Activated CD4-positive, alpha-beta memory T cell treated with anti-CD3 and anti-CD28 coated beads for 36 hours (primary cell): ENCODE measurements around the gene PLEKHA7. TPM values are rescaled to one million over a fixed set of nuclear protein-coding genes. Genes with fewer than 3 reads are reported as not detected.
"Not testable (repeated sequence)": the region's sequence is repeated elsewhere in the genome, so short reads cannot be mapped to it uniquely, and the experiment has no call there.

Source experiments
- CTCF ChIA-PET: fragments of 350-600 bp; sonication (Branson Sonifier 250); formaldehyde crosslinking; loops from one replicate; lab custom pipeline; 2021; ENCODE audit warnings: antibody characterized with exemption, inconsistent platforms; lab: Charles Lee
- POLR2A ChIA-PET: fragments of 350-600 bp; sonication (Branson Sonifier 250); formaldehyde crosslinking; loops from one replicate; lab custom pipeline; 2021; ENCODE audit warnings: antibody characterized with exemption; lab: Charles Lee
- DNase-seq: peaks from one replicate; pipeline ENCODE4 v3.0.0-alpha.2; 2020
- H3K27ac Mint-ChIP-seq: one replicate; pipeline ENCODE4 v1.8.0; 2021; ENCODE audit warnings: mixed read lengths
- H3K27me3 Mint-ChIP-seq: one replicate; pipeline ENCODE4 v1.8.0; 2021; ENCODE audit warnings: mixed read lengths
- H3K36me3 Mint-ChIP-seq: one replicate; pipeline ENCODE4 v1.8.0; 2021; ENCODE audit warnings: mixed read lengths
- H3K4me1 Mint-ChIP-seq: one replicate; pipeline ENCODE4 v1.8.0; 2021; ENCODE audit warnings: low read depth, mixed read lengths
- H3K4me3 Mint-ChIP-seq: one replicate; pipeline ENCODE4 v1.8.0; 2021; ENCODE audit warnings: mild to moderate bottlenecking, mixed read lengths
- H3K9me3 Mint-ChIP-seq: one replicate; pipeline ENCODE4 v1.8.0; 2021; ENCODE audit warnings: mixed read lengths
- intact Hi-C: fragments of 100-400 bp; cut with micrococcal nuclease; formaldehyde crosslinking; loops from one replicate; pipeline ENCODE4 v1.15.1; 2023
- total RNA-seq, 2 experiments: library from RNA; stranded (reverse); gene quantifications; one replicate each; pipeline ENCODE4 v1.2.3, GENCODE V29; 2021

Gene PLEKHA7
- total RNA-seq, 2 experiments from 2014 or later, result 5.1 to 5.3 TPM

DNA sequence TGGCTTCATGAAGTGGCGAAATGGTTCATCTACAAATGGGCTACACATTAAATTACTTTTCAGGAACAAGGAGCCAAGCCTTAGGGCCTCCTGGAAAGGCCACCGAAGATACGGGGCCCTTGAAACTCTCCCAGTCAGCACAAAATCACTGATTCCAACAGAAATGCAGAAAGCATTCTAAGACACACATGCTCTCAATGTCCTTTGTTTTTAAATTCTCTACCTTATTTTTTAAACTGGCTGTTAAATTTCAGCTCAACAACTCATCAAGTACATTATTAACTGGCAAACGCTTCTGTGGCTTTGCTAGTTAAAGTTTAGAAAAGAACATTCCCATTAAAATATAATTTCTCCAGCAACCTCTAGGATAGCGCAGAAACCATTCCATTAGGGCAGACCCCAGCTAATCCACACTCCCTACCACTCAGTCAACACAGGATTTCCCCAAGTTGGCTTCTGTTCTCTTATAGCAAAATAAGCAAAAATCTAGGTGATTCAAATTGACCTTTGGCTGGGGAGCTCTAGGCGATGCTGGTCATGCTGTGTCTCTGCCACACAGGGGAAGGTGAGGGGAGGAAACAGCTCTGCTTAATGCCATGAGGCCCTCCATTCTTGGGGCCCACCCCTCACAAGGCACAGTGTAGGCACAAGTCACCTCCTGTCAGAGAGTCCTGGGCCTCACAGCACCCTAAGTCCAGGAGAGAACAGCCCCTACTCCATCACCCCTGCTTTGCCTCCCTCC, 47.1 kb downstream of the PLEKHA7 start:
- Mint-ChIP-seq H3K27me3 (no peaks in the 10 kb centered on the region), H3K4me1 (peaks cover 14% of the 10 kb centered on the region), H3K36me3 (no peaks in the 10 kb centered on the region), H3K27ac (no peak overlapping the region), H3K4me3 (no peak overlapping the region), H3K9me3 (no peaks in the 10 kb centered on the region)
- ChIA-PET CTCF (interaction anchor here (0.7 to 1.4 kb wide), 2 partner anchors 22 kb away, joined by 3 read pairs; no protein-coding TSS in a partner anchor), POLR2A (no interaction called here)
- intact Hi-C loops, result no loop called here
- no peak for DNase-seq

GRCh38 chr11:16964501-16964900, 49.7 kb downstream of the PLEKHA7 start:
- Mint-ChIP-seq H3K4me3 (no peak overlapping the region), H3K9me3 (no peaks in the 10 kb centered on the region), H3K36me3 (no peaks in the 10 kb centered on the region), H3K4me1 (peaks cover 14% of the 10 kb centered on the region), H3K27ac (no peak overlapping the region), H3K27me3 (no peaks in the 10 kb centered on the region)
- POLR2A ChIA-PET, result no interaction called here
- intact Hi-C loops, result no loop called here
- CTCF ChIA-PET, result no interaction called here
- DNase-seq, result no peak

DNA sequence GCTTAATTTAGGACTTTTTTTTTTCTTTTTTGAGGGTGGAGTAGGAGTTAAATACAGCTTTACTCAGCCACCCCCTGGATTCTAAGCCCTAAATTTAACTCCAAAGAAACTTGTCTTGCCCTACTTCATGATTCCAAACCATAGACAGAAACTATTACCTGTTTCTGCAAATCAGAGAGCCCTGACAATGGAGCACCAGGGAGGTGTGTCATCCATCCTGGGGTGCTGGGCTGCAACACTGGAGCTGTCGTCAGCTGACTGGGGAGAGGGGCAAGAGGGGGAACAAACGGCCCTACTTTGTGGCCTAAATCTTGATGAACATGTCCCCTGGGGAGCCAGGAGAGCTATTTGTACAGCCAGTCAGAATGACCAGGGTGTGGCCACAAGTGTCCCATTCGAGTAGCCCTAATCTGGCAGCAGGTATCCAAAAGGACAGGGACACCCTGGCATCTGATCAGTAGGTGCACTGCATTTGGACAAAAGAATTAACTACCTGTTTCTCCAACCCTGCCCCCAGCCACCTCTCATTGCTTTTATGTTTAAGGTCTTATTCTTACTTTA, 50.8 kb downstream of the PLEKHA7 start:
- H3K36me3 Mint-ChIP-seq, result no peaks in the 10 kb centered on the region
- H3K27ac Mint-ChIP-seq, result no peak overlapping the region
- no peak overlapping the region for H3K4me3 Mint-ChIP-seq
- intact Hi-C loops, result no loop called here
- H3K4me1 Mint-ChIP-seq, result peaks cover 10% of the 10 kb centered on the region
- H3K27me3 Mint-ChIP-seq, result no peaks in the 10 kb centered on the region
- no peaks in the 10 kb centered on the region for H3K9me3 Mint-ChIP-seq
- no peak for DNase-seq
- ChIA-PET POLR2A (no interaction called here), CTCF (no interaction called here)

DNA sequence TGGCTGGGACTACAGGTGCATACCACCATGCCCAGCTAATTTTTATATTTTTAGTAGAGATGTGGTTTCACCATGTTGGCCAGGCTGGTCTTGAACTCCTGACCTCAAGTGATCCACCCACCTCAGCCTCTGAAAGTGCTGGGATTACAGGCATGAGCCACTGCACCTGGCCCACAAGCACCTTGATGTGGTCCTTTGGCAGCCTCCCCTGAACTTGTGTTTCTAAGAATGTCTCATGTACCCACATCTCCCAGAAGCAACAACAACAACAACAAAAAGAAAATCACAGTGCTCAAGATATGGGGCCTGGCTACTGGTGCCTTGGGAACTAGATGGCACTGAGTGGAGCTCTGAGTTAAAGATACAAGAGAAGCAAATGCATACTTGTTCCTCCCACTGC, 51.6 kb downstream of the PLEKHA7 start:
- POLR2A ChIA-PET, H3K9me3 Mint-ChIP-seq, CTCF ChIA-PET, H3K4me1 Mint-ChIP-seq, H3K27ac Mint-ChIP-seq, H3K27me3 Mint-ChIP-seq, H3K36me3 Mint-ChIP-seq, intact Hi-C loops, H3K4me3 Mint-ChIP-seq: not testable (repeated sequence)
- DNase-seq, result peak; percentile 20

GRCh38 chr11:16962146-16962545, 52.1 kb downstream of the PLEKHA7 start:
- peaks cover 10% of the 10 kb centered on the region for H3K4me1 Mint-ChIP-seq
- no peak overlapping the region for H3K4me3 Mint-ChIP-seq
- ChIA-PET POLR2A (no interaction called here), CTCF (no interaction called here)
- H3K27me3 Mint-ChIP-seq, result no peaks in the 10 kb centered on the region
- no peaks in the 10 kb centered on the region for H3K36me3 Mint-ChIP-seq
- intact Hi-C loops, result no loop called here
- no peak overlapping the region for H3K27ac Mint-ChIP-seq
- no peaks in the 10 kb centered on the region for H3K9me3 Mint-ChIP-seq
- no peak for DNase-seq

GRCh38 chr11:16960250-16960649, 54.0 kb downstream of the PLEKHA7 start:
- intact Hi-C loops, result no loop called here
- POLR2A ChIA-PET, result no interaction called here
- Mint-ChIP-seq H3K9me3 (no peaks in the 10 kb centered on the region), H3K4me3 (no peak overlapping the region), H3K27me3 (no peaks in the 10 kb centered on the region), H3K27ac (no peak overlapping the region), H3K4me1 (peaks cover 10% of the 10 kb centered on the region), H3K36me3 (no peaks in the 10 kb centered on the region)
- DNase-seq, result no peak
- CTCF ChIA-PET, result no interaction called here

DNA sequence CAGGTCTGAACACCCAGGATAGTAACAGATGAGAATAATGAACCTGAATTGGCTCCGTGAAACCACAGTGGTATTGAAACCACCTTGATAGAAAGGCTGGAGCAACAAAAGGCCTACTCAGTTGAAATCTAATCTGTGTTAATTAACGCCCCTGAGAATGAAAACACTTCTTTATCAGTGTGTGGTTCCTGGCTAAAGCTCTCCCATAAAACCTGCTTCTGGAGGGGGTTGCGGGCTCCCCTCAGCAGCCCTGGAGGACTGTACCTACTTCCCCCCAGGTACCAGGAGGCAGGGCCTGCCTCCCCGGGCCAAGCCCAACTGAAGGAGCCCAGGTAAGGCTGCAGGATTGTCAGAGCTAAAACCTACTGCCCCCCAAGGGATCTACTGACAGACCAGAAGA, 54.6 kb downstream of the PLEKHA7 start:
- Mint-ChIP-seq H3K27ac (no peak overlapping the region), H3K4me3 (no peak overlapping the region), H3K36me3 (no peaks in the 10 kb centered on the region), H3K27me3 (no peaks in the 10 kb centered on the region), H3K9me3 (no peaks in the 10 kb centered on the region), H3K4me1 (peaks cover 10% of the 10 kb centered on the region)
- POLR2A ChIA-PET, result no interaction called here
- no peak for DNase-seq
- CTCF ChIA-PET, result no interaction called here
- intact Hi-C loops, result no loop called here

DNA sequence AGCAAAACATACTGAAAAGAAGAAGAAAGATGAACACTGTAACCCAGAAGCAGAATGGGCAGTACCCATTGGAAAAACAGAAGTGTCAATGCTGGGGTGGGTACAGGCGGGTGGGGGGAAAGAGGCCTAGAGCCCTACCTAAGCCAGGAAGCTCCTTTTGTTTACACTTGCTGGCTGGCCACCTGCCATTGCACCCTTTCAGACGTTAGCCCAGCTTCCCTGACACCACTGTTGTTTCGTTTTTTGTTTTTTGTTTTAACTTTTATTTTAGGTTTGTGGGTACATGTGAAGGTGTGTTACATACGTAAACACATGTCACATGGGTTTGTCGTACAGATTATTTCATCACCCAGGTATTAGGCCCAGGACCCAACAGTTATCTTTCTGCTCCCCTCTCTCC, 55.4 kb downstream of the PLEKHA7 start:
- no peak overlapping the region for H3K4me3 Mint-ChIP-seq
- POLR2A ChIA-PET, result no interaction called here
- H3K27ac Mint-ChIP-seq, result no peak overlapping the region
- CTCF ChIA-PET, result no interaction called here
- H3K36me3 Mint-ChIP-seq, result no peaks in the 10 kb centered on the region
- H3K9me3 Mint-ChIP-seq, result no peaks in the 10 kb centered on the region
- no peaks in the 10 kb centered on the region for H3K27me3 Mint-ChIP-seq
- peaks cover 8% of the 10 kb centered on the region for H3K4me1 Mint-ChIP-seq
- no peak for DNase-seq
- intact Hi-C loops, result no loop called here

GRCh38 chr11:16956538-16957153, 57.6 kb downstream of the PLEKHA7 start:
- no peak overlapping the region for H3K27ac Mint-ChIP-seq
- intact Hi-C loops, result no loop called here

GRCh38 chr11:16953663-16954062, 60.6 kb downstream of the PLEKHA7 start:
- H3K4me3 Mint-ChIP-seq, result no peak overlapping the region
- H3K36me3 Mint-ChIP-seq, result no peaks in the 10 kb centered on the region
- no peak overlapping the region for H3K27ac Mint-ChIP-seq
- no peaks in the 10 kb centered on the region for H3K27me3 Mint-ChIP-seq
- H3K9me3 Mint-ChIP-seq, result no peaks in the 10 kb centered on the region
- CTCF ChIA-PET, result interaction anchor here (1.1 kb wide), 1 partner anchor 109 kb away, joined by 3 read pairs; no protein-coding TSS in a partner anchor
- DNase-seq, result no peak
- POLR2A ChIA-PET, result no interaction called here
- intact Hi-C loops, result no loop called here
- no peaks in the 10 kb centered on the region for H3K4me1 Mint-ChIP-seq

More at GRCh38 chr11:16956538-16957153, 57.6 kb downstream of the PLEKHA7 start:
- H3K27me3 Mint-ChIP-seq, result no peaks in the 10 kb centered on the region
- ChIA-PET CTCF (interaction anchor here (0.6 kb wide), 1 partner anchor 108 kb away, joined by 4 read pairs; no protein-coding TSS in a partner anchor), POLR2A (no interaction called here)
- H3K4me1 Mint-ChIP-seq, result peaks cover 4% of the 10 kb centered on the region
- H3K4me3 Mint-ChIP-seq, result no peak overlapping the region
- no peaks in the 10 kb centered on the region for H3K36me3 Mint-ChIP-seq
- no peaks in the 10 kb centered on the region for H3K9me3 Mint-ChIP-seq
- DNase-seq, result no peak

- Mint-ChIP-seq H3K27me3 (no peaks in the 10 kb centered on the region), H3K9me3 (no peaks in the 10 kb centered on the region), H3K4me3 (no peak overlapping the region), H3K36me3 (no peaks in the 10 kb centered on the region), H3K4me1 (peaks cover 9% of the 10 kb centered on the region), H3K27ac (no peak overlapping the region)
- peak; percentile 22 for DNase-seq
- intact Hi-C loops, result loop anchor here (1.0 to 5.0 kb wide), 2 partner anchors 117 to 131 kb away; partner anchors contain the start of gene RPS13
- ChIA-PET CTCF (interaction anchor here (0.6 to 3.7 kb wide), 8 partner anchors 10 to 160 kb away, joined by 3 to 29 read pairs (median 4); partner anchors contain the start of gene RPS13), POLR2A (interaction anchor here (1.5 kb wide), 1 partner anchor 116 kb away, joined by 4 read pairs; no protein-coding TSS in a partner anchor)
Measured at GRCh38 chr11:16946477-16947282, 67.5 kb downstream of the PLEKHA7 start.
